Islet of Langerhans (tissue), 1 donor: ENCODE data around the gene RPL22L1.
"Not testable (repeated sequence)": the region's sequence is repeated elsewhere in the genome, so short reads cannot be mapped to it uniquely, and the experiment has no call there.

Experiments
- FAIRE-seq: peaks from one replicate; lab custom pipeline; 2011; peaks lifted over from hg19 to GRCh38; lab: Jason Lieb, UNC

Gene RPL22L1

DNA sequence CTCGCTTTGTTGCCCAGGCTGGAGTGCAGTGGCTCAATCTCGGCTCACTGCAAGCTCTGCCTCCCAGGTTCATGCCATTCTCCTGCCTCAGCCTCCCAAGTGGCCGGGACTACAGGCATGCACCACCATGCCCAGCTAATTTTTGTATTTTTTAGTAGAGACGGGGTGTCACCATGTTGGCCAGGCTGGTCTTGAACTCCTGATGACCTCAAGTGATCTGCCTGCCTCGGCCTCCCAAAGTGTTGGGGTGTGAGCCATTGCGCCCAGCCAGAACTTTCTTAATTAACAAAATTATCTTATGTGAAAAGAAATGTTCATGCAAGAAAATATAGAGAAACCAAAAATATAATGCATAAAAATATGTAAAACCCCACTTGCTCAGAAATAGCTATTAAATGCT is 7.3 kb upstream of the RPL22L1 start:
- FAIRE-seq = not testable (repeated sequence)

DNA sequence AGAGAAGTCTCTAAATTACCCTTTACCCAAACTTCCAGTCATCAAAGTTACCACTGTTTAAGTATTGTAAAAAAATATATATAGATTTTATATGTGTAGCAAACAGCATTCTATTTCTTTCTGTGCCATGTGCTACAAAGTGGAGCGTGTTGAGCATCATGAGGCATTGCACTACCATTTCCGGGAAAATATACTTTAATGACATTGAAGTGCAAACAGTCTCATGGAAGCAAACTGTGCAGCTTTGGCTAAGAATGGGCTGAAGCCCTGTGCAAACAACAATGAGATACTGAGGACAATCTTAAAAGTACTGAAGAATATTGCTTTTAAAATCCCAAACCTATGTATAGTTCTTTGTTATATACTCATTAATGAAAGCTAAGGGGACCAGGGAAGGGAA is 6.5 kb upstream of the RPL22L1 start:
- no peak for FAIRE-seq

DNA sequence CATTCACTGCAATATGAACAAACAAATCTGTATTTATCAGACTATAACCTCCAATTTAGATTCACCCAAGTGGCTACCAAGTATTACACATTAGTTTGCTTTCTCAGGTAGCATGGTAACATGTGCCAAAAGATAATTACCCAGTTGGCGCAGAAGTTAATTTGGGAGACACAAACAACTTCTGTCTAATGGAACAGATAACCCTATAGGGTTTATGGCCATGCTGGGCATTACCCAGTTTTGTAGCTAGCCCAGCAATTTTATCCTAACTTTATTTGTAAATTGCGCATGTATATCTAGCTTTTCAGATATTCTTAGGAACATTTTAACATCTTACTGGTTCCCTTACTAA is 780 bp downstream of the RPL22L1 start:
- FAIRE-seq = peak; percentile 58

- no peak for FAIRE-seq
Observed at GRCh38 chr3:170868577-170869238, 1.3 kb downstream of the RPL22L1 start.

GRCh38 chr3:170867143-170867937 is 2.7 kb downstream of the RPL22L1 start:
- FAIRE-seq = no peak

GRCh38 chr3:170866499-170866898 is 3.5 kb downstream of the RPL22L1 start:
- no peak for FAIRE-seq

GRCh38 chr3:170865209-170866094 is 4.5 kb downstream of the RPL22L1 start:
- no peak for FAIRE-seq

DNA sequence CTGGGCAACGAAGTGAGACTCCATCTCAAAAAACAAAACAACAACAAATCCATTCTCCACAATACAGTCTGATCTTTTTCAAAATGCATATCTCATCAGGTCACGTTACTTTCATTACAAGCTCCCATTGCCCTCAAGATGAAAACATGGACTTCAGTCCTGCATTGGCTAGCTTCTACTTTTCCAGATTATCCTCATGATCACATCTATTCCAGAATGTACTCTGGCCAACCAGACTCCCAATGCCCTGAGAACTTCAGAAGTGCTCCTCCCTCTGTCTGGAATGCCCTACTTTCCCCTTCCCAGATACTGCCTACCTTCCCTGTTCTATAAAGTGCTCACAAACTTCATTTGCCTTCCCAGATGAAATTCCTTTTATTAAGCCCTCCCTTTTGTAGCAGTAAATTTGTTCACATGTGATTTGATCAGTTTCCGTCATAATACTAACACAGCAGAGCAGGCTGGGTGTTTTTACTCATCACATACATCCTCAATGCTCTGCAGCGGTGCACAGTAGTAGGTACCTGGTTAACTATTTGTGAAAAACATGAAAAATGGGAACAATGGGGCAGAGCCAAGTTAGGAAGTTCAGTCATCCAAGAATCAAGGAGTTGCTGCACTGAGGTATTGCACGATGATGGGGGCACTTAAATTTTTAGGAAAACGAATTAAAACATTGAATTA is 5.3 kb downstream of the RPL22L1 start:
- no peak for FAIRE-seq

DNA sequence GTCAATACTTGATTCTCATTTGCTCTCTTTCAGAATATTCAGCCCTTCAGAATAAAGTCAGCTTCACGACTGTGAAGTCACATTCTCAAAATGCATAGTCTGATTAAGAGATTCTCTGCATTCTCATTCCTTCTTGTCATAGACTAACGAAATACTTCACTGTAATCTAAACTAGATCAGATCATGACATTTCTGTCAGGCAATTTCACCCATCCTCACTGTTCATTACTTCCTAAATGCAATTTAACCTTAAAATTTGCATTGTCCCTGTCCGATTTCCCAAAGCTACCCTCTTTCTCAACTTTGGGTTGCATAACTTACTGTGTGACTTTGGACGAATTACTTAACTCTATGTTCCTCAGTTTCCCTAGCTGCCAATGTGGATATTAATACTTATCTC is 6.2 kb downstream of the RPL22L1 start:
- no peak for FAIRE-seq

DNA sequence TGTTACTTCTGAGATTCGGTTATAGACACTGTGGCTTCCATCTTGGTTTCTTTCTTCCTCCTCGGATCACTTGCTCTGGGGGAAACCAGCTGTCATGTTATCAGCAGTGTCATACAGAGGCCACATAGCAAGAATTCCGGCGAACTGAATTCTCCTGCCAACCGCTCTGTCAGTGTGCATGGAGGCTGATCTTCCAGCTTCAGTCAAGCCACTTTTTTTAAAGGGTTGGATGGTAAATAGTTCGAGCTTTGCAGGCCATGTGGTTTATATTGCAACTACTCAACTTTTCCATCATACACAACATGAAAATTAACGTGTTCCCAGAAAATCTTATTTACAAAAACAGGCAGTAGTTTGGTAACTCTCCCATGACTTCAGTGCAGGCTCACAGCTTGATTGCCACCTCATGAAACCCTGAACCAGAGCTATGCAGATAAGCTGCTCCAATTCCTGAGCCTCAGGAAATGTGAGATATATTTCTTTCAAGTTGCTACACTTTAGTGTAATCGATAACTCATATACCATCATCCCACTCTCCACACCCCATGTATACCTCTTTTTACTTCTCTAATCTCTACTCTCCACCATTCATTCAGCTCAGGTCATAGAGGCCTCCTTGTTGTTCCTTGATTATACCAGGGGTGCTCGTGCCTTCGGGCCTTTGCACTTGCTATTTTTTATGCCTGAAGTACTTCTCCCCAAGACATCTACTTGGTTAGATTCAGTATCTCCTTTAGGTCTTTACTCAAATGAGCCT is 7.2 kb downstream of the RPL22L1 start:
- no peak for FAIRE-seq

DNA sequence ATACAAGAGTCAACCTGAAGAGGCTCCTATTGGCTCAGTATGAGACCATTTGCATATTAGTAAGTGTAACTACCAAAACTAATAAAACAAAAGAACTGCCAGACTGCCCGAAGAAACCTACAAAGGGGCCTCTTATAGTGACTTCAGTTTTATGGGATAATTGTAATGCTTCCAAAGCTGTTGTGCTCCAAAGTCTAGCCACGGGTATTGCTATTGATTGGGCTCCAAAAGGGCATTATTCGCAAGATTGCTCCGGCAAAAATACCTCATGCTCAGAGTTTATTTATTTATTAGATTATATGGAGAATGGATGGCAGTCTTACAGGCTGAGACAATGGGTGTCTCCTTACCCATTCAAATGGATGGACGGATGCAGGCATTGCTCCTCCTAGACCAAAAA is 11.4 kb downstream of the RPL22L1 start:
- FAIRE-seq = no peak

DNA sequence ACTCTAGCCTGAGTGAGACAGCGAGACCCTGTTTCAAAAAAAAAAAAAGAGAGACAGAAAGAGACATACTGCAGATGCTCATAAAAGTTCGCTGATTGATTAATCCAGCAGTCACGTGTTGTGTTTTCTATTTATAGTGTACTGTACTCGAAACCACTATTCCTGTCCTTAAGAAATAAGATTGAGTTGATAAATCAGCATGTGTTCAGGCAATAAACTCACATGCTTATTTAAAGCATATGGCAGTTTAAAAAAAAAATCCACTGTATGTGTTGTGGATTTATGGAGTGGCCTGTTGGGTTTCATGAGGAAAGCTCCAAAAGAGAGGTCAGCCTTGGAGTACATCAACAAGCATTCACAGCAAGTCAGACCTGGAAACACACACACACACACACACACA is 17.7 kb downstream of the RPL22L1 start:
- no peak for FAIRE-seq

DNA sequence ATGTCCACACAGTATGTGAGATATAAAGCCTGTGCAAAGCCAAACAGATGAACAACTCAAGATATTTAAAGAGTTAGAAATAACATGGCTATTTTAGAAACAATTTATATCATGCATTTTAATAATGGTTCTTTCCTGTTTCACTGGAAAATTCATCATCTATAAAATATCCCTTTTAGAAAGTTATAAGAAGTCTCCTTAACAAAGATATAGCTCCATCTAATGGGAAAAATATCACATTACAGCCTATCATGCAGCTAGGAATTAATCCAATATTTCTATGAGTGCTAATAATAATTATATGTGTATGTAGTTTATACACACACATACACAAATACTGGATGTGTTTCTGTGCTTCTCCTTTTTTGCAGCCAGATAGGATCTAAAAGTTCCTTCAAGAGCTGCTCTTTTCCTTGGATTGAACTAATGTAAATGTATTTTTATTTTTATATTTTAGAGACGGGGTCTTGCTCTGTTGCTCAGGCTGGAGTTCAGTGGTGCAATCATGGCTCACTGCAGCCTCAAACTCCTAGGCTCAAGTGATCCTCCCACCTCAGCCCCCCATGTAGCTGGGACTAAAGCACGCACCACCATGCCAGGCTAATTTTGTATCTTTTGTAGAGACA is 21.6 kb downstream of the RPL22L1 start:
- FAIRE-seq = peak; percentile 85

DNA sequence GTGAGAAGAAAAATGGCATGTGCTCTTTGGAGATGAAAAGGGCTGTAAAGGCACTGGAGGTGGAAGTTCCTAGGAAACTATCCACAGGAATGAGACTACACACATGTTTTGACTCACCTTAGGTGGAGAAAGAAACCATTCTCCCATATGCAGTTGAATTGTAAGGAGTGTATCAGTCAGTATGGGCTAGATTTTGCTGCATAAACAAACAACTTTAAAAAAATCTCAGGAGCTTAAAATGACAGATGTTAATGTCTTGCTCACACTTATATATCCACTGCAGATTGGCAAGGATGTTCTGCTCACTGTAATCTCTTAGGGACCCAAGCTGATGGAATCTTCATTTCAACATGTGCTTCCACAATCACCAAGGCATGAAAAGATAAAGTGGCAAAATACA is 25.6 kb downstream of the RPL22L1 start:
- no peak for FAIRE-seq

DNA sequence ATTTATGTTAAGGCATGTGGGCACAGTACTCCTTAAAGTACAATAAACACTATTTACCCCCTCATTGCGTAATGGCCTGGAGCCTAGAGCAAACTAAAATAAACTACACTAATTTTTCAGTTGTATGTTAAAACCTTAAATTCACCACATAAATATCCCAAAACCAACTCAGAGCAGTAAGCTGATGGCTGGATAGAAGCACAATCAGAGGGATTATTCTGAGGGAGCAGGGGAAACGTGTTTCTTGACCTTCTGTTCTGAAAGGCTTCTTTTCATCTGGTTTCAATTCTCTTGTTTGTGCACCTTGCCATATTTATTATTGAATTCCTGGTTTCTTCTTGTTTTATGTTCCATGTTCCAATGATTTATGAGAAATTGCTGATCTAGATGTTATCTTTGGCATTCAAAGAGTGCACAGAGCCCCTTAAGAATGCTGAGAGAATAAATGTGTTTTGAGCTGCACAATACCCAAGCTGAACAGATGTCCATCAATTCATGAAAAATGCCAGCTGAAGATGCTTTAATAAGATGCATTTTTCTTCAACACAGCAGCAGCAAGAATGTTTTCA is 29.6 kb downstream of the RPL22L1 start:
- no peak for FAIRE-seq

- no peak for FAIRE-seq
Observed at GRCh38 chr3:170839518-170840100, 30.4 kb downstream of the RPL22L1 start.

- FAIRE-seq = no peak
Observed at GRCh38 chr3:170836491-170836890, 33.5 kb downstream of the RPL22L1 start.

- FAIRE-seq = no peak
Observed at GRCh38 chr3:170835336-170835735, 34.7 kb downstream of the RPL22L1 start.

- FAIRE-seq = no peak
Observed at GRCh38 chr3:170830580-170830979, 39.4 kb downstream of the RPL22L1 start.

DNA sequence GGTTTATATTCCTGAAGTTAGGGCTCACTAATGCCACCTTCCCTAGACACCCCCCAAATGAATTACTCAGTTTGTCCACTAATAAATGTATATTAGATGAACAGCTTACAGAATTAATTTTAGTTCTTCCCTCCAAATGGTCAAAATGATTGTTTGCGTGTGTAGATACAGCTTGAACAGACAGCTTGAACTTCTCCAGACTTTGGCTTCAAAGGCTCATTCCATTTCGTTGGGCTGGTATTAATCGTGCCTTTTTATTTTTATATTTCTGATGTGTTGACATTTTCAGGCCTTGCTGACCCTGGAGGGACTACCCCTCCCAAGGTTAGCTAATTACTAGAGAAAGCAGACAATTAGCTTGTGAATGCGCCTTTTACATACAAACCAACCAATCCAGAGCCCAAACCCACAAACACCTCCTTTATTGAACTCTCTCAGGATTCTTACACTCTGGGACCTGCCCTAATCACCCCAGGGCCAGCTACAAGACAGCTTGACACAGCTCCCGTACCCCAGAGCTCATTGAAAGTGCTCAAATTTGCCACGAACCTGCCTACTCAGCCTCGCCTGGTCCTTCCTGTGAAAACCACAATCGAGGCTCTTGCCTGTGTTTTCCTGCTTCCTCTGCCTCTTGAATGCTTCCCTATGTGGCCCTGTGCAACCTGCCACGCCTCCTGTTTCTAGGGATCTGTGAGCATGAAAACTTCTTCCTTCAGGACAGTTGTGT is 40.3 kb downstream of the RPL22L1 start:
- no peak for FAIRE-seq
